AG09309 (cell line): ENCODE measurements around the gene AACS.

ENCODE experiments used
- DNase-seq: peaks from one replicate; pipeline ENCODE4 v3.0.0-alpha.2; 2010; ENCODE audit warnings: low read depth
- H3K4me3 ChIP-seq: 2 replicates; pipeline ENCODE4 v1.5.1; 2011; ENCODE audit warnings: mild to moderate bottlenecking, low read depth, low read length, moderate library complexity; ENCODE audit not compliant: control insufficient read depth
- TF ChIP-seq, protein P1 (sequence below): IDR thresholded peaks from 2 replicates; pipeline ENCODE4 v1.5.1; 2011; ENCODE audit warnings: mild to moderate bottlenecking, low read depth, low read length, inconsistent platforms; ENCODE audit not compliant: insufficient read depth, control insufficient read depth; ENCODE audit errors: missing control alignments

Gene AACS

DNA sequence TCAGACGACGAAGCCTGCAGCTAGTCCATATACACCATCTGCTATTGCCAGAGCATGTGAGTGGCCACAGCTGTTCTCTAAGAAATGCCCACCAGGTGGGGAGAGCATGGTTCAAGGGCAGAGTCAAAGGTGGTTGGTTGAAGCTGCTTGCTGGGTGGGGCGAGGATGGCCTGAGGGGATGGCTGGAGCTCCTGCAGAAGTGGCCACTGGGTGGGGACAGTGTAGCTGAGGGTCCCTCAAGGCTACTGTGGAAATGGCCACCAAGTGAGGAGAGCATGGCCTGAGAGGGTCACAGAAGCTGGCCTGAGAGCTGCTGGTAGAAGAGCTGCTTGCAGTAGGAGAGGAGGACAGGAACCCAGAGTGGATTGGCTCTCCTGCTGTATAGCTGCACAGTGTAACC, 102.4 kb downstream of the AACS start:
- no peak for DNase-seq
- TF ChIP-seq, protein P1, sequence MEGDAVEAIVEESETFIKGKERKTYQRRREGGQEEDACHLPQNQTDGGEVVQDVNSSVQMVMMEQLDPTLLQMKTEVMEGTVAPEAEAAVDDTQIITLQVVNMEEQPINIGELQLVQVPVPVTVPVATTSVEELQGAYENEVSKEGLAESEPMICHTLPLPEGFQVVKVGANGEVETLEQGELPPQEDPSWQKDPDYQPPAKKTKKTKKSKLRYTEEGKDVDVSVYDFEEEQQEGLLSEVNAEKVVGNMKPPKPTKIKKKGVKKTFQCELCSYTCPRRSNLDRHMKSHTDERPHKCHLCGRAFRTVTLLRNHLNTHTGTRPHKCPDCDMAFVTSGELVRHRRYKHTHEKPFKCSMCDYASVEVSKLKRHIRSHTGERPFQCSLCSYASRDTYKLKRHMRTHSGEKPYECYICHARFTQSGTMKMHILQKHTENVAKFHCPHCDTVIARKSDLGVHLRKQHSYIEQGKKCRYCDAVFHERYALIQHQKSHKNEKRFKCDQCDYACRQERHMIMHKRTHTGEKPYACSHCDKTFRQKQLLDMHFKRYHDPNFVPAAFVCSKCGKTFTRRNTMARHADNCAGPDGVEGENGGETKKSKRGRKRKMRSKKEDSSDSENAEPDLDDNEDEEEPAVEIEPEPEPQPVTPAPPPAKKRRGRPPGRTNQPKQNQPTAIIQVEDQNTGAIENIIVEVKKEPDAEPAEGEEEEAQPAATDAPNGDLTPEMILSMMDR: no peak
- H3K4me3 ChIP-seq: no peak overlapping the region

DNA sequence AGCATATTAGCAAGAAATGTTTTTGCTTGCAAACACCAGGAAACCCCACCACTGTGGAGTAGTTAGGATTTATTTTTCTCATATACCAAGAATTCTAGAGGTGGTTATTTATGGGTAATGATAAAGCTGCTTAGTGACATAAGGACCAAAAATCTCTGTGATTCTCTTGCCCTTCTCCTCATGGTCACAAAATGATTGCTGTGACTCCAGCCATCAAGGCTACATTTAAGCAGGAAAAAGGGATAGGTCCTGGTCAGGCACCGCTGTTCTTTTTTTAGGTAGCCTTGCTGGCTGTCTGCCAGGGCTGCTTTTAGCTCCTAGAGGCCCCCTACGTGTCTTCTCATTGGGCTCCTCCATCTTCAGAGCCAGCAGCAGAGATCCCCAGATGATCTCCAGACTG, 104.2 kb downstream of the AACS start:
- no peak overlapping the region for H3K4me3 ChIP-seq

DNA sequence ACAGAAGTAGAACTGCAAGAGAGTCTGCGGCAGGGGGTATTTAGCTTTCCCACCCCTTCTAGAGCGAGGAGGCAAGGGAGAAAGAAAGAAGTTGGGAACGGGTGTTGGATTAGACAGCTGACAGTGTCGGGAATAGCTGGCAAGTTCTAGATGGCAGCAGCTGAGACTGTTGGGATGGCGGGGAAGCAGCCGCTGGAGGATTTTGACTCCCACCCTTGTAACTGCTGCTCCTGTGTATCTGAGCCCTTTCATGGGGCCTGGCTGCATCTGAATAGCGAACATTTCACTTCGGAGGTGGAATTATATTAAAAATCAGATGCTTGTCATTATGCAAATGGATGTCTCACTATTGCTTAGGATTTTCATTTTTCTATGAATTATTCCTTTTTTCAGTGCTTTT, 104.6 kb downstream of the AACS start:
- no peak for DNase-seq
- TF ChIP-seq, protein P1: no peak
- no peak overlapping the region for H3K4me3 ChIP-seq

More for the DNA sequence above, 104.2 kb downstream of the AACS start:
- TF ChIP-seq, protein P1: no peak
- DNase-seq: no peak

DNA sequence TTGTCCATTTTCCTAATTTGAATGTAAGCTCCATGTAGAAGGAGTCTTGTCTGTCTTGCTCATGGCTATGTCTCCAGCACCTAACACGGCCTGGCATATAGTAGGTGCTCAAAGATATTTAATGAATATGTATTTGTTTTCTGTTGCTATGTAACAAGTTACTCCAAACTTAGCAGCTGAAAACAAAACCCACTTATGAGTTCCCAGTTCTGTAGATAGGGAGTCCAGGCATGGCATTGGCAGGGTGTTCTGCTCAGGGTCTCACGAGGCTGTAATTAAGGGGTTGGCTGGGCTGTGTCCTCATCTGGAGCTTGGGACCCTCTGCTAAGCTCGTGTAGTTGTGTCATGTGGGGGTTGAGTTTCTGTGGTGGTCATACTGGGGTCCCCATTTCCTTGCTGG, 106.0 kb downstream of the AACS start:
- H3K4me3 ChIP-seq: no peak overlapping the region
- no peak for DNase-seq
- TF ChIP-seq, protein P1: no peak

DNA sequence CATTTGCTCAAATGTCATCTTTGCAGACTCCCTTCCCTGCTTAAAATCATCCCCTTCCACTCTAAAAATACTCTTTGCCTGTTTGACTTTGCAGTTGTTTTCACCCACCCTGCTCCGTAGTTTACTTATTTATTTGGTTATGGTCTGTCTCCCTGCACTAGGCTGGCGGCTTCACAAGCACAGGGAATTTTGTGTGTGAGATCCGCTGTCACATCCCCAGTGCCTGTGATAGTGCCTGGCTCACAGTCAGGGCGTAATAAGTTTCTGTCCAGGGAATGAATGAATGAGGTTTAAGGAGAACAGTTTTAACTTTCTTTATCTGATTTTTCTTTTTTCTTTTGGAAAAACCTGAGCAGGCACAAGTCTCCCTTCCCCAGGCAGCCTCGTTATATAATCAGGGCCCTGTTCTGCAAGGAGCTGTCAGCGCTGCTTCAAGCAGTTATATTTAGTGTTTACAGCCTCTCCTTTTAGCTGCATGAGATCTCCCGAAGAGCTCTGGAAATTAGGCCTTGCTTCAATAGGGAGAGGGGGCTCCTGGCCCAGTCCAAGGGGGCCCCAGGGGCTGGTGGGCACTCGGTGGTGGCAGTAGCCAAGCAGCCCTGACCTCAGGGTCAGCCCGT, 107.1 kb downstream of the AACS start:
- TF ChIP-seq, protein P1: no peak
- H3K4me3 ChIP-seq: no peak overlapping the region
- DNase-seq: no peak

DNA sequence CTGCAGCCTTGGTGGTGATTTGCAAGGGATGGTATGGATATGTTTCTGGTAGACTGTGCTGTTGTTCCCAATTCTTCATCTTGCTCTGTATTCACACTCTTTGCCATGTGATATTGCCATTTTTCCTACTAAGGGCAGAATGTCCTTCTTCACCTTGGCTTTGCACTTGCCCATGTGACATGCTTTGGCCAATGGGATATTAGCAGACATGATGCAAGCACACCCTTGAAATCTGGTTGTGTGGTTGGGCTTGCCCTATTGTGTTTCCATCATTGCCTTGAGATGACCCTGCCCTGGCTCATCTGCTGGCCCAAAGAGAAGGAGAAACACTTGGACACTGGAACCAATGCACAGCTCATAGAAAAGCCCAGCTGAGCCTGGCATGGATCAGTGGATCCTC, 110.3 kb downstream of the AACS start:
- no peak overlapping the region for H3K4me3 ChIP-seq
- TF ChIP-seq, protein P1: no peak
- DNase-seq: no peak
